ENCODE measurements around the gene GRPEL2.

Gene GRPEL2

GRCh38 chr5:149319174-149319573, 26.1 kb upstream of the GRPEL2 start:
- DNase-seq (ENCODE audit: low read depth in 2 of 2) = no peak

DNA sequence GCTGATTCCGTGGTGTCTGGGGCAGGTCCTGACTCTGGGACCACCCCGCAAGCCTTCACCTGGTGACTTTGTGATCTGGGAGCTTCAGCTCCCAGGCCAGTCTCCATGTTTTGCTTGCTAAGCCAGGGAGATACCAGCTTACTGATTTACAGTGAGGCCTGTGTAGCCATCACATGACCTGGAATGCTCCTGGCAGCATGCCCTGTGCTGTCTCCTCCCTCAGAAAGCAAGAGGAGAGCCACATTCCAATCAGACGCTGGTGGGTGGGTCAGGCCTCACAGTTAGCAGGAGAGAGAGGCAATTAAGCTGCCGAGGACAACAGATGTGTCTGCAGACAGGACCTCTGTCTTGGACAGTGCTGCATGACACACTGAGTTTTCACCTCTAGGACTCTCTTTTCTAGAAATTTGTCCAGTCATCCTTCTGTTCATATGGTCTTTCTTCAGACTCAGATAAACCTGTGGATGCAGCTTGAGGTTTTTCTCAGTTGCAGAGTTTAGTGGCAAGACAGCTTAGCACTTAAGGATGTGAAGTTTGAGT, 24.4 kb upstream of the GRPEL2 start:
- DNase-seq (ENCODE audit: low read depth in 2 of 2) = no peak

DNA sequence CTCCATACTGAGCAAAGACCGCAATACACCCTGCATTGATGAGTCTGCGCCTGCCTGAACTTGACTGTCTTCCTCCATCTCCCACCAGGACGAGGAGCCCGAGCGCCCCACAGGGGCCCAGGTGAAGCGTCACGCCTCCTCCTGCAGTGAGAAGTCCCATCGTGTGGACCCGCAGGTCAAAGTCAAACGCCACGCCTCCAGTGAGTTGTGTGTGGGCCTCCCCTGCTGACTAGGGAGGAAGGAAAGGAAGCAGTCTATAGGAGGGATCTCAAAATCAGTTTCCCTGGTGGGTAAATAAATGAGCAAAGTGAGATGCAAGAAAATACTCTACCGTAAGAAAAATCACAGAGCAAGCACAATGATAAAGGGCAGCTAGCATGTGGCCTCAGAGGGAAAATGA, 22.8 kb upstream of the GRPEL2 start:
- no peak for DNase-seq (ENCODE audit: low read depth in 2 of 2)

- no peak for DNase-seq (ENCODE audit: low read depth in 2 of 2)
Measured at GRCh38 chr5:149323210-149323609, 22.1 kb upstream of the GRPEL2 start.

GRCh38 chr5:149323621-149324205, 21.6 kb upstream of the GRPEL2 start:
- no peak for DNase-seq (ENCODE audit: low read depth in 2 of 2)

DNA sequence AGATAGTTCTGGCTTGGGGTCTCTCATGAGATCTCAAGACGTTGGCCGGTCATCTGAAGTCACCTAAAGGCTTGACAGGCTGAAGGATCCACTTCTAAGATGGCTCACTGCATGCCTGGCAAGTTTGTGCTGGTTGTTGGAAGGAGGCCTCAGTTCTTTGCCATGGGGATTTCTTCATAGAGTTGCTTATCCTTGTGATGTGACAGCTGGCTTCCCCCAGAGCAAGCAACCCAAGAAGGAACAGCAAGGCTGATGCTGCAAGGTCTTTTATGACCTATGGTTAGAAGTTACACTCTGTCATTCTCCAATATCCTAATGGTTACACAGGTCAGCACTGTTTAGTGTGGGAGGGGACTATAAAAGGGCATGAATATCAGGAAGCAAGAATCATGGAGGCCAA, 20.7 kb upstream of the GRPEL2 start:
- DNase-seq (ENCODE audit: low read depth in 2 of 2) = no peak

DNA sequence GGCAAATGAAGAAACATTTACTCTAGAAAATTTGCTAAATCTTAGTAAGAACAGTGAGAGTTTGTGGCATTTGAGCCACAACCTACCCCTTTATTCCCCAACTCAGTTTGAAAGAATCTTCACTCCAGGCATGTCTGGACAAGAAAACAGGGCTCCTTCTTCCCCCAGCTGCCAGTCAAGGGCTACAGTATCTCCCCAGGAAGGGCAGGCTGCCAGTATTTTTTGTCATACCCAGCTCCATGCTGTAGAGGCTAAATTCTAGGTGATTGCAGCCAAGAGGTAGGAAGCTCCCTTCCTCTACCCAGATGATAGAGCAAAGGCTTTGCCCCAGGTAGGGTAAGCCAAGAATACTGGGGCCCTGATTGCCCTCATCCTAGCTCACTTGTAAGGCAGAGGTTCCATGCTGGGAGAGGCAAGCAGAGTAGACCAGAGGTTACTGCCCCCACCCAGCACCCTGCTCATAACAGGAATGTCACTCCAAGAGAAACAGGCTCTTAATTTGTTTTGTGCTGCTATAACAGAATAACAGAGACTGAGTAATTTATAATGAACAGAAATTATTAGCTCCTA, 20.0 kb upstream of the GRPEL2 start:
- DNase-seq (ENCODE audit: low read depth in 2 of 2) = no peak

- no peak for DNase-seq (ENCODE audit: low read depth in 2 of 2)
Measured at GRCh38 chr5:149325894-149326293, 19.4 kb upstream of the GRPEL2 start.

- DNase-seq (ENCODE audit: low read depth in 2 of 2) = no peak
Measured at GRCh38 chr5:149326611-149327010, 18.7 kb upstream of the GRPEL2 start.

DNA sequence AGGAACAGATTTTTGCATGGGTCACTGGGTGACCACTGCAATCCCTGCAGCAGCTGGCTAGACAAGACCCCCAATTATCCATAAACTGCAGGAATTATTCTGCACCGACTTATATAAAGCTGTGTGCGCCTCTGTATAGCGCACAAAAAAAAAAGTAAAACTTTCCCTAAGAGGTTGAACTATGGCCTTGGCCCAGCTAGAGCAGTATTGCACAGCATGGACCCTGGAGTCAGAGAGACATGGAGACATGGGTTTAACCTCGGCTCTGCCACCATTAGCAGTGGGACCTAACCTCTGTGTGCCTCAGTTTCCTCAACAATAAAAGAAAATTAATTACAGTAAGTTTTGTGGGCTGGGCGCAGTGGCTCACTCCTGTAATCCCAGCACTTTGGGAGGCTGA, 17.1 kb upstream of the GRPEL2 start:
- DNase-seq (ENCODE audit: low read depth in 2 of 2) = no peak

GRCh38 chr5:149333711-149334443, 11.4 kb upstream of the GRPEL2 start:
- DNase-seq (ENCODE audit: low read depth in 2 of 2) = no peak

GRCh38 chr5:149337736-149338135, 7.6 kb upstream of the GRPEL2 start:
- no peak for DNase-seq (ENCODE audit: low read depth in 2 of 2)

- DNase-seq (ENCODE audit: low read depth in 2 of 2) = no peak
Measured at GRCh38 chr5:149338364-149338763, 6.9 kb upstream of the GRPEL2 start.

GRCh38 chr5:149340920-149341319, 4.4 kb upstream of the GRPEL2 start:
- no peak for DNase-seq (ENCODE audit: low read depth in 2 of 2)

DNA sequence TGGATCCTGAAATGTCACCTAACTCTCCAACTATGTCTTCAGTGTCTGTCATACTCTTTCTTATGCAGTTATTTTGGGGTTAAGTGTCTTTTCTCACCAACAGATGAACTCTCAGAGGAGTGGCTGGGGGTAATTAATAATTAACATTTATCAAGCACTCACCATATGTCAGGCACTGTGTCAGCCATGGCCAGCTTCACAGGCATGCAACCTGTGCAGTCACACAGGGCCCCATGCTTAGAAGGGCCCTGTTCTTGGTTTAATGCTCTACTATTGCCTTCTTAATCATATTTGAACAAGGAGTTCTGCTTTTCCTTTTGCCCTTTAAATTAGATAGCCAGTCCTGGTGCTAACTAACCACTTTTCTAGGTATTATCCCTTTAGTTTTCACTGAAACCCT, 3.4 kb upstream of the GRPEL2 start:
- no peak for DNase-seq (ENCODE audit: low read depth in 2 of 2)

- no peak for DNase-seq (ENCODE audit: low read depth in 2 of 2)
Measured at GRCh38 chr5:149344151-149344550, 1.1 kb upstream of the GRPEL2 start.

- no peak for DNase-seq (ENCODE audit: low read depth in 2 of 2)
Measured at GRCh38 chr5:149345892-149346222, 558 bp downstream of the GRPEL2 start.

GRCh38 chr5:149348518-149348917, 3.2 kb downstream of the GRPEL2 start:
- DNase-seq (ENCODE audit: low read depth in 2 of 2) = no peak

- DNase-seq (ENCODE audit: low read depth in 2 of 2) = no peak
Measured at GRCh38 chr5:149349382-149349781, 4.1 kb downstream of the GRPEL2 start.

GRCh38 chr5:149352169-149352568, 6.9 kb downstream of the GRPEL2 start:
- no peak for DNase-seq (ENCODE audit: low read depth in 2 of 2)

- no peak for DNase-seq (ENCODE audit: low read depth in 2 of 2)
Measured at GRCh38 chr5:149353911-149354310, 8.6 kb downstream of the GRPEL2 start.

DNA sequence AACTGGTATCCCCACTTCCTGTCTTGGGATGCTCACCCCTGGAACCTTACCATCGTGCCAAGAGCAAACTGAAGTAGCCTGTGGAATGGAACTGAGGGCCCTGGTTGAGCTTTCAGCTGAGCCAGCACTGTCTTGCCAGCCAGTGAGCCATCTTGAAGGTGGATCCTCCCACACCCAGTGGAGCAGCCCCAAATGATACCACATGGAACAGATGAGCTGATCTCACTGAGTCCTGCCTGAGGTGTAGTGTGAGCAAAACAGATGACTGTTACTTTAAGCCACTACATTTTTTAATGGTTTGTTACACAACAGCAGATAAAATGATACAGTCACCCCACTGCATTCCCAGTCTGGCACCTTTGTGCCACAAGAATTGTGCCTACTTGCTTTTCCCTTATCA, 10.4 kb downstream of the GRPEL2 start:
- peak; percentile 6 to 16 for DNase-seq (ENCODE audit: low read depth in 2 of 2)

DNA sequence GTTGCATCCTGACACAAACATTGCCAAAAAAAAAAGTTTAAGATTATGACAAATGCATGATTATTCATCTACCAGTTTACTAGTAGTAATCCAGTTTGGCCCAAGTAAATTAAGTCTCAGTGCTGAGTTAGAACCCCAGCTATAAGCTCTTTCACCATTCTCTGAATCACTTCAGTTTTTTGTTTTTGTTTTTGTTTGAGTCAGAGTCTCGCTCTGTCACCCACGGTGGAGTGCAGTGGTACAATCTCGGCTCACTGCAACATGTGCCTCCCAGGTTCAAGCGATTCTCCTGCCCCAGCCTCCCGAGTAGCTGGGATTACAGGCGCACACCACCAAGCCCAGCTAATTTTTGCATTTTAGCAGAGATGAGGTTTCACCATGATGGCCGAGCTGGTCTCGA, 11.1 kb downstream of the GRPEL2 start:
- peak in 1 of 2 donors; percentile 13 for DNase-seq (ENCODE audit: low read depth in 2 of 2)
